Epithelial cell of proximal tubule (primary cell): ENCODE data around the gene TANC1. TPM values are rescaled to one million over a fixed set of nuclear protein-coding genes. Genes with fewer than 3 reads are reported as not detected.
A peak's percentile ranks its signal among the peaks of the same experiment; 100 is the strongest.

Experiments used
- DNase-seq: peaks from one replicate; pipeline ENCODE4 v3.0.0-alpha.2; 2011; ENCODE audit warnings: low read depth
- H3K4me3 ChIP-seq: 2 replicates; pipeline ENCODE4 v1.5.1; 2011; ENCODE audit warnings: low read depth, mild to moderate bottlenecking, low read length
- total RNA-seq: library from RNA; depleted of rRNA; stranded (reverse); fragments of >200 nt; gene quantifications from 2 replicates; pipeline ENCODE4 v1.2.3, GENCODE V29; 2015
- TF ChIP-seq, protein P1 (sequence below): conservative IDR thresholded peaks from 2 replicates; pipeline ENCODE4 v1.5.1; 2012; ENCODE audit warnings: low read depth, mild to moderate bottlenecking, low read length

Gene TANC1
- total RNA-seq, 1 donor from 2014 or later = 14.3 TPM

DNA sequence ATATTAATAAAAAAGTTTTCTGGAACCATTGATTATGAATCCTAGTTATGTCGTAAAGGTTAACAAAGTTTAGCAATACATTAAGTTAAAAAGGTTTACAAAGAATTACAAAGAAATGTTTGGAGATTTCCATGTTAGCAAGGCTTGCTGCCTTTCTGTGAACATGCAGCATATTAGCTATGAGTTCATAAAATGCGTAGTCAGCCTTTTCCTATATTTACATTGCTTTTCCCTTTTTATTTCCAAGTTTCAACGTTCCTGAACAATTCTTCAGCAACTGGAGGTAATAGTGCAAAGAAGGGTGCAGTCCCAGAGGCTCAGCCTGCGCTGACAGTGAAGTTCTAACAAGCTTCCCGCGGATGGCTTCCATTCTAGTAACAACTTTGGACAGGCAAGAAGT, 266.4 kb downstream of the TANC1 start:
- TF ChIP-seq, protein P1, sequence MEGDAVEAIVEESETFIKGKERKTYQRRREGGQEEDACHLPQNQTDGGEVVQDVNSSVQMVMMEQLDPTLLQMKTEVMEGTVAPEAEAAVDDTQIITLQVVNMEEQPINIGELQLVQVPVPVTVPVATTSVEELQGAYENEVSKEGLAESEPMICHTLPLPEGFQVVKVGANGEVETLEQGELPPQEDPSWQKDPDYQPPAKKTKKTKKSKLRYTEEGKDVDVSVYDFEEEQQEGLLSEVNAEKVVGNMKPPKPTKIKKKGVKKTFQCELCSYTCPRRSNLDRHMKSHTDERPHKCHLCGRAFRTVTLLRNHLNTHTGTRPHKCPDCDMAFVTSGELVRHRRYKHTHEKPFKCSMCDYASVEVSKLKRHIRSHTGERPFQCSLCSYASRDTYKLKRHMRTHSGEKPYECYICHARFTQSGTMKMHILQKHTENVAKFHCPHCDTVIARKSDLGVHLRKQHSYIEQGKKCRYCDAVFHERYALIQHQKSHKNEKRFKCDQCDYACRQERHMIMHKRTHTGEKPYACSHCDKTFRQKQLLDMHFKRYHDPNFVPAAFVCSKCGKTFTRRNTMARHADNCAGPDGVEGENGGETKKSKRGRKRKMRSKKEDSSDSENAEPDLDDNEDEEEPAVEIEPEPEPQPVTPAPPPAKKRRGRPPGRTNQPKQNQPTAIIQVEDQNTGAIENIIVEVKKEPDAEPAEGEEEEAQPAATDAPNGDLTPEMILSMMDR = no peak
- DNase-seq = no peak
- no peak overlapping the region for H3K4me3 ChIP-seq

- H3K4me3 ChIP-seq = no peak overlapping the region
- DNase-seq = no peak
- TF ChIP-seq, protein P1 = no peak
Measured at GRCh38 chr2:159243529-159243928, 275.1 kb downstream of the TANC1 start.

- TF ChIP-seq, protein P1 = no peak
- DNase-seq = no peak
- no peak overlapping the region for H3K4me3 ChIP-seq
Measured at GRCh38 chr2:159246325-159246988, 278.0 kb downstream of the TANC1 start.

- TF ChIP-seq, protein P1 = no peak
- DNase-seq = peak; percentile 75
- no peak overlapping the region for H3K4me3 ChIP-seq
Measured at GRCh38 chr2:159249990-159250715, 281.7 kb downstream of the TANC1 start.

- no peak overlapping the region for H3K4me3 ChIP-seq
- DNase-seq = no peak
- TF ChIP-seq, protein P1 = no peak
Measured at GRCh38 chr2:159251296-159252173, 283.1 kb downstream of the TANC1 start.

DNA sequence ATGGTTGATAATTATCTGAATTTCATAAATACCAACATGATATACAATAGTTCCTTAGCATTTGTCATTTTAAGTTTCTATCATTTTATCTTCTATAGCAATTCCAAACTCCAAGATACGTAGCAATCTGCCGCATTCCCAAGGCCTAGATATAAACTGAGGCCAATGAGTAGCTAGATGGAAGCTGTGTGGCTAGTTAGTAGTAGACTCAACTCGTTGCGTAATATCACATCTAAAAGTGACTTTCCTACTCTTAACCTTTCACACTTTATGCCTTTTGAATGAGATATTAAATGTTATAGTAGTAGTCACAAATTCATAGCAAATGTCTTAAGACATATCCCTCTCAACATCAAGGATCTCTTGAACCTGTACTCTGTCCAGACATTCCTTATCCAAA, 284.5 kb downstream of the TANC1 start:
- DNase-seq = no peak
- no peak overlapping the region for H3K4me3 ChIP-seq
- TF ChIP-seq, protein P1 = no peak
